NCI-H2171 treated with DMSO at 0.1 percent for 48 hours (cell line): ENCODE measurements around the gene OR52E1.

Experiments
- DNase-seq: peaks from one replicate; lab custom pipeline; 2025; lab: John Stamatoyannopoulos, UW

Gene OR52E1

GRCh38 chr11:5117588-5117987 lies 48.2 kb downstream of the OR52E1 start:
- no peak for DNase-seq

DNA sequence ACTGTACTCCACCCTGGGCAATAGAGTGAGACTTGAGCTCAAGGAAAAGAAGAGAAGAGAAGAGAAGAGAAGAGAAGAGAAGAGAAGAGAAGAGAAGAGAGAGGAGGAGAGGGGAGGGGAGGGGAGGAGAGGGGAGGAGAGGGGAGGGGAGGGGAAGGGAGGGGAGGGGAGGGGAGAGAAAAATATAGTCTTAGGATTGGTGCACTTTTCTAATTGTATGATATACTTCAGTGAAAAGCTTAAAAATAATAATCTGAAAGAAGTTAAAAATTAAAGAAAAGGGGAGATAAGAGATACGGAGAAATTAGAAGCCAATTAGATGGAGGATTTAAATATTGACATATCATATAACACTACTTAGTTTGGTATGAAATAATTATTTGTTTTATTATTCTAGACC lies 49.5 kb downstream of the OR52E1 start:
- DNase-seq = no peak
